Natural killer cell (primary cell): ENCODE data around the gene TMEM150C. TPM values are rescaled to one million over a fixed set of nuclear protein-coding genes. Genes with fewer than 3 reads are reported as not detected.

Source experiments
- ATAC-seq, 3 donors: fragments of 150-1000 bp in 2 of 3; fragments of 200-7000 bp in 1 of 3; cut with Tn5 transposase; 1 replicate in 1 of 3; 2 replicates in 2 of 3; pipeline ENCODE4 v1.10.0; 2021; ENCODE audit warnings: mild to moderate bottlenecking in 2 of 3, moderate library complexity in 2 of 3
- DNase-seq, 2 donors: peaks; one replicate each; pipeline versions ENCODE4 v3.0.0 to v3.0.0-alpha.2; 2013 to 2021; ENCODE audit warnings: mixed read lengths in 1 of 2
- H3K27ac ChIP-seq: one replicate; pipeline ENCODE4 v1.5.1; 2013; ENCODE audit warnings: mild to moderate bottlenecking, low read length
- H3K27me3 ChIP-seq: one replicate; pipeline ENCODE4 v1.6.1; 2013; ENCODE audit warnings: low read length; ENCODE audit not compliant: control insufficient read depth, insufficient read depth
- H3K36me3 ChIP-seq: one replicate; pipeline ENCODE4 v1.6.1; 2013; ENCODE audit warnings: low read length; ENCODE audit not compliant: control insufficient read depth, insufficient read depth
- H3K4me1 ChIP-seq: one replicate; pipeline ENCODE4 v1.6.1; 2013; ENCODE audit warnings: low read length; ENCODE audit not compliant: control insufficient read depth, insufficient read depth
- H3K4me3 ChIP-seq: one replicate; pipeline ENCODE4 v1.5.1; 2013; ENCODE audit warnings: low read length
- H3K9me3 ChIP-seq: one replicate; pipeline ENCODE4 v1.6.1; 2013; ENCODE audit warnings: low read length; ENCODE audit not compliant: control insufficient read depth, insufficient read depth
- H3K27ac Mint-ChIP-seq, 2 donors: one replicate each; pipeline ENCODE4 v1.8.0; 2022; ENCODE audit warnings: mild to moderate bottlenecking in 2 of 2, mixed read lengths in 2 of 2, moderate library complexity in 1 of 2
- H3K27me3 Mint-ChIP-seq, 2 donors: one replicate each; pipeline ENCODE4 v1.8.0; 2022; ENCODE audit warnings: low read depth in 2 of 2, mixed read lengths in 2 of 2
- H3K36me3 Mint-ChIP-seq: one replicate; pipeline ENCODE4 v1.8.0; 2022; ENCODE audit warnings: mixed read lengths
- H3K4me1 Mint-ChIP-seq, 2 donors: one replicate each; pipeline ENCODE4 v1.8.0; 2022; ENCODE audit warnings: mixed read lengths in 2 of 2
- H3K4me3 Mint-ChIP-seq: one replicate; pipeline ENCODE4 v1.8.0; 2022; ENCODE audit warnings: mild to moderate bottlenecking, moderate library complexity, mixed read lengths
- H3K9me3 Mint-ChIP-seq, 2 donors: one replicate each; pipeline ENCODE4 v1.8.0; 2022; ENCODE audit warnings: mixed read lengths in 2 of 2
- WGBS: methylation state at CpG from one replicate; pipeline ENCODE4 v1.1.7; 2013; ENCODE audit warnings: missing lambda C conversion rate; ENCODE audit not compliant: insufficient coverage; 5-methylcytosine and 5-hydroxymethylcytosine counted together
- intact Hi-C: fragments of 100-400 bp; cut with micrococcal nuclease; formaldehyde crosslinking; loops from one replicate; pipeline ENCODE4 v1.14.2; 2022
- total RNA-seq, 4 donors: library from RNA; stranded (reverse); fragments of 120-200 nt in 1 of 4; gene quantifications; one replicate each; pipeline versions ENCODE4 v1.2.3 to v1.2.4, GENCODE V29; 2013 to 2022
- TF ChIP-seq, protein P1 (sequence below): fragments of 200-600 bp; IDR thresholded peaks from one replicate; pipeline ENCODE4 v1.8.0; 2022; ENCODE audit warnings: antibody characterized with exemption

The TMEM150C gene
- total RNA-seq, 3 donors from 2014 or later (not counting 1 experiment from before 2014, with no cell fraction given), result not detected

DNA sequence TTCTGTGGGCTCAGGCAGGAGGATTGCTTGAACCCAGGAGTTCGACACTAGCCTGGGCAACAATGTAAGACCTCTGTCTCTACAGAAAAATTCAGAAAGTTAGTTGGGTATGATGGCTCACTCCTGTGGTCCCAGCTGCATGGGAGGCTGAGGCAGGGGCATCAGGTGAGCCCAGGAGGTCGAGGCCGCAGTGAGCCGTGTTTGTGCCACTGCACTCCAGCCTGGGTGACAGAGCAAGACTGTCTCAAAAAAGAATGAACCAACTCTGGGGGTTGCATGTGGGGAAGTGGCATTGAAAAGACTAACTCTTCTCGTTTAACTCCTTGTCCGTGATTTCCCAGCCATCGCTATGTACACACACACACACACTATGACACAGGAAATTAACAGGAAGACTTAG is 104.5 kb downstream of the TMEM150C start:
- DNase-seq (no peak), ATAC-seq (no peak)
- TF ChIP-seq, protein P1, sequence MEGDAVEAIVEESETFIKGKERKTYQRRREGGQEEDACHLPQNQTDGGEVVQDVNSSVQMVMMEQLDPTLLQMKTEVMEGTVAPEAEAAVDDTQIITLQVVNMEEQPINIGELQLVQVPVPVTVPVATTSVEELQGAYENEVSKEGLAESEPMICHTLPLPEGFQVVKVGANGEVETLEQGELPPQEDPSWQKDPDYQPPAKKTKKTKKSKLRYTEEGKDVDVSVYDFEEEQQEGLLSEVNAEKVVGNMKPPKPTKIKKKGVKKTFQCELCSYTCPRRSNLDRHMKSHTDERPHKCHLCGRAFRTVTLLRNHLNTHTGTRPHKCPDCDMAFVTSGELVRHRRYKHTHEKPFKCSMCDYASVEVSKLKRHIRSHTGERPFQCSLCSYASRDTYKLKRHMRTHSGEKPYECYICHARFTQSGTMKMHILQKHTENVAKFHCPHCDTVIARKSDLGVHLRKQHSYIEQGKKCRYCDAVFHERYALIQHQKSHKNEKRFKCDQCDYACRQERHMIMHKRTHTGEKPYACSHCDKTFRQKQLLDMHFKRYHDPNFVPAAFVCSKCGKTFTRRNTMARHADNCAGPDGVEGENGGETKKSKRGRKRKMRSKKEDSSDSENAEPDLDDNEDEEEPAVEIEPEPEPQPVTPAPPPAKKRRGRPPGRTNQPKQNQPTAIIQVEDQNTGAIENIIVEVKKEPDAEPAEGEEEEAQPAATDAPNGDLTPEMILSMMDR, result no peak
- Mint-ChIP-seq H3K27me3 (no peaks in the 10 kb centered on the region), H3K9me3 (no peaks in the 10 kb centered on the region), H3K4me3 (no peak overlapping the region), H3K27ac (no peak overlapping the region), H3K4me1 (no peaks in the 10 kb centered on the region), H3K36me3 (peaks cover 7% of the 10 kb centered on the region)
- H3K27me3 ChIP-seq, result no peaks in the 10 kb centered on the region
- intact Hi-C loops, result no loop called here
- H3K4me3 ChIP-seq, result no peak overlapping the region
- 99% methylated on average over 4 of the region's 7 CpGs for WGBS
- H3K9me3 ChIP-seq, result no peaks in the 10 kb centered on the region
- peaks cover 75% of the 10 kb centered on the region for H3K36me3 ChIP-seq
- H3K4me1 ChIP-seq, result no peaks in the 10 kb centered on the region
- no peak overlapping the region for H3K27ac ChIP-seq

DNA sequence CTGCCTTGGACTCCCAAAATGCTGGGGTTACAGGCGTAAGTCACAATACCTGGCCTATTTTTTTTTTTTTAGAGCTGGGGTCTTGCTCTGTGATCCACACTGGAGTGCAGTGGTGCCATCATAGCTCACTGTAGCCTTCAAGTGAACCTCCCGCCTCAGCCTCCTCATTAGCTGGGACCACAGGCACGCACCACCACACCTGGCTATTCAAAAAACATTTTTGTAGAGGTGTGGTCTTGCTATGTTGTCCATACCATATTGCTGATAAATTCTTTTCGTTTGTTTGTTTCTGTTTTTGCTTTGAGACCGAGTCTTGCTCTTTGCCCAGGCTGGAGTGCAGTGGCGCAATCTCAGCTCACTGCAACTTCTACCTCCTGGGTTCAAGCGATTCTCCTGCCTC is 109.8 kb downstream of the TMEM150C start:
- ATAC-seq (no peak), DNase-seq (no peak)
- Mint-ChIP-seq H3K27ac (no peak overlapping the region), H3K4me3 (no peak overlapping the region), H3K4me1 (peaks cover 9 to 17% of the 10 kb centered on the region in 2 donors), H3K9me3 (no peaks in the 10 kb centered on the region), H3K36me3 (no peaks in the 10 kb centered on the region), H3K27me3 (no peaks in the 10 kb centered on the region)
- intact Hi-C loops, result no loop called here
- no peaks in the 10 kb centered on the region for H3K9me3 ChIP-seq
- H3K27me3 ChIP-seq, result no peaks in the 10 kb centered on the region
- TF ChIP-seq, protein P1, result no peak
- H3K4me1 ChIP-seq, result no peaks in the 10 kb centered on the region
- H3K36me3 ChIP-seq, result peaks cover 68% of the 10 kb centered on the region
- no peak overlapping the region for H3K27ac ChIP-seq
- H3K4me3 ChIP-seq, result no peak overlapping the region
- WGBS, result over 99% methylated on average over 7 of the region's 7 CpGs

DNA sequence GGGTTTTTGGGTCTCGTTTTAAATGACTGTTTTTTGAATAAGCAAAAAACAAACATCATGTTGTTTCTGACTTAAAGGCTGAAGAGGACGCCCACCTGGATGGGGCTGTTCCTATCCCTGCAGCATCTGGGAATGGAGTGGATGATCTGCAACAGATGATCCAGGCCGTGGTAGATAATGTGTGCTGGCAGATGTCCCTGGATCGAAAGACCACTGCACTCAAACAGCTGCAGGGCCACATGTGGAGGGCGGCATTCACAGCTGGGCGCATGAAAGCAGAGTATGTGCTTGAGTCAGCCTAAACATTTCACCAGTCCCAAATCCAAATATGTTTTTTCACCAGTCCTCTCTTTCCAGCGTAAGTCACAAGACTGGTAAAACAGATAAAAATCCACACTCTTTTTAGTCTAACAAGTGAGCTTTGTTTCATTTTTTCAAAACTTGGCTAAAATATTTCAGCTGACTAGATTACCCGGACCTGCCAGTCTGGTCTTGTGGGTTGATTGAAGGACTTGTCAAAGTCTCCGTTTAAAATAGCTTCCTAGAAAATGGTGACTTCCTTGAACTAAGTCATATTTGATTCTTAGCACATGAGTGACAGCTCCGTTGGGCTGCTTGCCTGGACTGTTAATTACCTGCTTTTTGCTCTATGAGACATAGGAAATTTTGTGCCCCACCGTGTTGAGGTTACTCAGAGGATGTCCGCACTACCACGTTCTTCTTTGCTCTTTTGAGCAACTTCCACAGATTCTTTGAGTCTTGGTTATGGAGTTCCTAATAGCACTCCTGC is 110.6 kb downstream of the TMEM150C start:
- H3K27me3 ChIP-seq, result no peaks in the 10 kb centered on the region
- Mint-ChIP-seq H3K9me3 (no peaks in the 10 kb centered on the region), H3K36me3 (no peaks in the 10 kb centered on the region), H3K4me1 (peaks cover 10 to 18% of the 10 kb centered on the region in 2 donors), H3K27ac (no peak overlapping the region), H3K27me3 (no peaks in the 10 kb centered on the region), H3K4me3 (no peak overlapping the region)
- H3K4me1 ChIP-seq, result no peaks in the 10 kb centered on the region
- intact Hi-C loops, result no loop called here
- H3K36me3 ChIP-seq, result peaks cover 59% of the 10 kb centered on the region
- ATAC-seq, result no peak
- H3K4me3 ChIP-seq, result no peak overlapping the region
- DNase-seq, result no peak
- TF ChIP-seq, protein P1, result no peak
- no peaks in the 10 kb centered on the region for H3K9me3 ChIP-seq
- no peak overlapping the region for H3K27ac ChIP-seq
- 95% methylated on average over 13 of the region's 13 CpGs for WGBS

DNA sequence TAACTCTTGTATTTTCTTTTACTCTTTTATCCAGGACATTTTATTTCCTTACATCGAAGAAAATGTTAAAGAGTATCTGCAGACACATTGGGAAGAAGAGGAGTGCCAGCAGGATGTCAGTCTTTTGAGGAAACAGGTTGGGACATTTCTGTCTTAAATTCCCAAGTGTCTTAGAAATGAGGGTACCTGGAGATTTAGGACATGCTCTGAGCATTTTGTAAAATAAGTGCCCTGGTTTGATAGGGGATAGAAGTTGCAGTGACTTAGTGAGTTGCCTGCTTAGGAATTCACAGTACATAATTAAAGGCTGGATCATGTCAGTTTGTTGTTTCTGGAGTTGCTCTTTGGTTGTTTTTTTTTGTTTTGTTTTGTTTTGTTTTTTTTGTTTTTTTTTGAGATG is 113.9 kb downstream of the TMEM150C start:
- Histone ChIP-seq H3K36me3 (peaks cover 39% of the 10 kb centered on the region), H3K27me3 (no peaks in the 10 kb centered on the region), H3K4me3 (no peak overlapping the region), H3K27ac (no peak overlapping the region), H3K4me1 (no peaks in the 10 kb centered on the region), H3K9me3 (no peaks in the 10 kb centered on the region)
- 88% methylated on average over 1 of the region's 1 CpG for WGBS
- DNase-seq, result no peak
- Mint-ChIP-seq H3K9me3 (no peaks in the 10 kb centered on the region), H3K27me3 (no peaks in the 10 kb centered on the region), H3K27ac (peak overlapping the region in 1 of 2 donors; percentile 11), H3K4me3 (no peak overlapping the region), H3K4me1 (peaks cover 10 to 28% of the 10 kb centered on the region in 2 donors), H3K36me3 (no peaks in the 10 kb centered on the region)
- no peak for ATAC-seq
- TF ChIP-seq, protein P1, result no peak
- intact Hi-C loops, result no loop called here
